ENCODE results near the gene KRTAP10-11. TPM values are rescaled to one million over a fixed set of nuclear protein-coding genes. Genes with fewer than 3 reads are reported as not detected.
"Not testable (repeated sequence)": the region's sequence is repeated elsewhere in the genome, so short reads cannot be mapped to it uniquely, and the experiment has no call there.

The KRTAP10-11 gene
- not detected in 2 replicates for total RNA-seq

- not testable (repeated sequence) for H3K4me3 ChIP-seq (ENCODE audit: low read depth, low read length); DNase-seq (ENCODE audit: low read depth)
Measured at GRCh38 chr21:44646366-44647221, at the start of gene KRTAP10-11. TSS of gene KRTAP10-11 (plus strand) at chr21:44646414. CDS start at chr21:44646459, 45 bp downstream.

- DNase-seq (ENCODE audit: low read depth): no peak
- TF ChIP-seq, protein P1, sequence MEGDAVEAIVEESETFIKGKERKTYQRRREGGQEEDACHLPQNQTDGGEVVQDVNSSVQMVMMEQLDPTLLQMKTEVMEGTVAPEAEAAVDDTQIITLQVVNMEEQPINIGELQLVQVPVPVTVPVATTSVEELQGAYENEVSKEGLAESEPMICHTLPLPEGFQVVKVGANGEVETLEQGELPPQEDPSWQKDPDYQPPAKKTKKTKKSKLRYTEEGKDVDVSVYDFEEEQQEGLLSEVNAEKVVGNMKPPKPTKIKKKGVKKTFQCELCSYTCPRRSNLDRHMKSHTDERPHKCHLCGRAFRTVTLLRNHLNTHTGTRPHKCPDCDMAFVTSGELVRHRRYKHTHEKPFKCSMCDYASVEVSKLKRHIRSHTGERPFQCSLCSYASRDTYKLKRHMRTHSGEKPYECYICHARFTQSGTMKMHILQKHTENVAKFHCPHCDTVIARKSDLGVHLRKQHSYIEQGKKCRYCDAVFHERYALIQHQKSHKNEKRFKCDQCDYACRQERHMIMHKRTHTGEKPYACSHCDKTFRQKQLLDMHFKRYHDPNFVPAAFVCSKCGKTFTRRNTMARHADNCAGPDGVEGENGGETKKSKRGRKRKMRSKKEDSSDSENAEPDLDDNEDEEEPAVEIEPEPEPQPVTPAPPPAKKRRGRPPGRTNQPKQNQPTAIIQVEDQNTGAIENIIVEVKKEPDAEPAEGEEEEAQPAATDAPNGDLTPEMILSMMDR (IDR thresholded peaks at IDR 0.05; ENCODE audit: insufficient read depth, low read depth, low read length): no peak
- no peak overlapping the region for H3K4me3 ChIP-seq (ENCODE audit: low read depth, low read length)
Measured at GRCh38 chr21:44598061-44598460, 48.2 kb upstream of the KRTAP10-11 start.

- H3K4me3 ChIP-seq (ENCODE audit: low read depth, low read length): no peak overlapping the region
- TF ChIP-seq, protein P1 (IDR thresholded peaks at IDR 0.05; ENCODE audit: insufficient read depth, low read depth, low read length): no peak
- DNase-seq (ENCODE audit: low read depth): no peak
Measured at GRCh38 chr21:44599264-44600029, 46.8 kb upstream of the KRTAP10-11 start.

DNA sequence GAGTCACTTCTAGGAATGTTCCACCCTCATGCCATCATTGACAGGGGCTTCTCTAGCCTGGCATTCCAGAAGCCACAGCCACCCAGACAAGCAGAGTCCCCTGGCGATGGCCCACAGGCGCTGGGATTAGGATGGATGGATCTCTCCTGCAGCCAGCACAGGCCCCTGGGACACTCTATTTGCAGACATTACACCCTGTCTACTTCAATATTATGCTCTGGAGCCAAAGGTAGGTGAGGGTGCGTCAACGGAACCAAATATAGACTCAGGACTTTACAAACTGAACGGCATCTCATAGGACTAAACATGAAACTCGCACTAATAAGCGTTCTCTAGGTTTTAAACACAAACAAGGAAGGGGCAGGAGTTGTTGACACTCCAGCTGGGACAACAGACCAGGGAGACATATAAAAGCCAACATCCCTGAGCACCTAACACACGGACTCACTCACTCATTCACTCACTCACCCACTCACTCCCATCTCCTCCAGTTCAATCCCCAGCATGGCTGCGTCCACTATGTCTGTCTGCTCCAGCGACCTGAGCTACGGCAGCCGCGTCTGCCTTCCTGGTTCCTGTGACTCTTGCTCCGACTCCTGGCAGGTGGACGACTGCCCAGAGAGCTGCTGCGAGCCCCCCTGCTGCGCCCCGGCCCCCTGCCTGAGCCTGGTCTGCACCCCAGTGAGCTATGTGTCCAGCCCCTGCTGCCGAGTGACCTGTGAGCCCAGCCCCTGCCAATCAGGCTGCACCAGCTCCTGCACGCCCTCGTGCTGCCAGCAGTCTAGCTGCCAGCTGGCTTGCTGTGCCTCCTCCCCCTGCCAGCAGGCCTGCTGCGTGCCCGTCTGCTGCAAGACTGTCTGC, 45.9 kb upstream of the KRTAP10-11 start, which contains the start of gene KRTAP10-7:
KRTAP10-7 (plus strand) TSS at position 480 of the 861 bp plus-strand sequence; CDS start at position 505, 25 bp downstream.
- DNase-seq (ENCODE audit: low read depth); H3K4me3 ChIP-seq (ENCODE audit: low read depth, low read length): not testable (repeated sequence)

GRCh38 chr21:44601091-44601490, 45.1 kb upstream of the KRTAP10-11 start:
- not testable (repeated sequence) for H3K4me3 ChIP-seq (ENCODE audit: low read depth, low read length); DNase-seq (ENCODE audit: low read depth)

DNA sequence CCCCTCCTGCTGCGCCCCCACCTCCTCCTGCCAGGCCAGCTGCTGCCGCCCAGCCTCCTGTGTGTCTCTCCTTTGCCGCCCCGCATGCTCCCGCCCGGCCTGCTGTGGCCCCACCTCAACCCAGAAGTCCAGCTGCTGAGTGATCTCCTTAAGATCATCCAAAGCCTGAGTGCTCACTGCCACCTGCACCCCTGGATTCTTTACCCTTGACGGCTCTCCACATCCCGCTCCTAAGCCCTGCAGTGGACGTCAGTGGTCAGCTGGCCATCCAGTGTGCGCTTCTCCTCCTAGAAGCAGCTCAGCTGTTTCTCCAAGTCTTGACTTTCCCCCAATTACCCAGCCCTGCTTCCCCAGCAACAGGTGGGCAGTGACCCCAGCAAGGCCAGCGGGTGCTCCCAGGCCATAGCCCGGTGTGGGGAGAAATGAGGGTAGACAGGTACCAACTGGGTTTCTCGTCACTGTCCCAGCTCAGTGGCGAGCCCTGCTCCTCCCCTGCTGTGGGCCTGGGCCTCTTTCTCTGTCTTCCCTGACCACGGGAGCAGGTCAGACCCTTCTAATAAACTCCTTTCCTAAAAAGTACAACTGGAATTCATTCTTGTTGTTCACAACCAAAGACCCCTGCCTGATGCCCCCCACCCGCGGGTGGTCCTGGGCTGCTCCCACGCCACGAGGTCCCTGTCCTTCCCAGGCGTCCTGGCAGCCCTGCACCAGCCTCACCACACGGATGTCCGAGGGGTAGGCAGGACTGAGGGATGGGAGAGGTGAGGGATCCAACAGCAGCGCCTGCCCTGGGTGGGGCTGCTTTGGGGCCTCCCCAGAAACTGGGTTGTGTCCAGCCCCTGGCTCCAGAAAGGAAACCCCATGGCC, 44.4 kb upstream of the KRTAP10-11 start:
- TF ChIP-seq, protein P1 (IDR thresholded peaks at IDR 0.05; ENCODE audit: insufficient read depth, low read depth, low read length): no peak
- no peak for DNase-seq (ENCODE audit: low read depth)
- H3K4me3 ChIP-seq (ENCODE audit: low read depth, low read length): no peak overlapping the region

DNA sequence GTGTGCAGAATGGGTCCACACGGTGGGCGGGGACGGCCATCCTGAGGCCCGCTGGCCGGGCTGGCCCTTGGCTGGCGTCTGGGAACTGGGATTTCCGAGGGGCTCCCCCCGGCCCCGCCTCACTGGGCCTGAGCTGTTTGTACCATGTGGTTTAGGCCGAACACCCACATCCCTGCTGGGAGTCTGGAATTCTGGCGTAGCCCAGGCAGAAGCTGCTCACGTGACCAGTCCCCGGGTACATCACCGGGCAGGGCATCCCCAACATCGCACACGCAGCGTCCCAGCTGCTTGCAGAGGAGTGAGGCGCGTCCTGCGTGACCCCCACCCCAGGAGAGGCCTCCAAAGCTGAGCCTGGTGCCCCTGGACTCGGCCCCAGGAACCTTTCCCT, 43.8 kb upstream of the KRTAP10-11 start:
- no peak overlapping the region for H3K4me3 ChIP-seq (ENCODE audit: low read depth, low read length)
- TF ChIP-seq, protein P1 (IDR thresholded peaks at IDR 0.05; ENCODE audit: insufficient read depth, low read depth, low read length): no peak
- DNase-seq (ENCODE audit: low read depth): no peak

Data from fibroblast of villous mesenchyme (primary cell).